Neural progenitor cell (in vitro differentiated cells): ENCODE results near the gene MRE11.

ENCODE experiments used
- EZH2 ChIP-seq: fragments of 200-600 bp; sonication (generic); IDR thresholded peaks from 2 replicates; pipeline ENCODE4 v1.6.1; 2017; ENCODE audit warnings: antibody characterized with exemption, mild to moderate bottlenecking, moderate library complexity
- EZH2phosphoT487 ChIP-seq: fragments of 200-600 bp; sonication (generic); IDR thresholded peaks from 2 replicates; pipeline ENCODE4 v1.6.1; 2017; ENCODE audit warnings: antibody characterized with exemption
- TF ChIP-seq, protein P1 (sequence below): fragments of 200-600 bp; sonication (generic); IDR thresholded peaks from 2 replicates; pipeline ENCODE4 v1.5.1; 2017; ENCODE audit warnings: antibody characterized with exemption, mild to moderate bottlenecking

DNA sequence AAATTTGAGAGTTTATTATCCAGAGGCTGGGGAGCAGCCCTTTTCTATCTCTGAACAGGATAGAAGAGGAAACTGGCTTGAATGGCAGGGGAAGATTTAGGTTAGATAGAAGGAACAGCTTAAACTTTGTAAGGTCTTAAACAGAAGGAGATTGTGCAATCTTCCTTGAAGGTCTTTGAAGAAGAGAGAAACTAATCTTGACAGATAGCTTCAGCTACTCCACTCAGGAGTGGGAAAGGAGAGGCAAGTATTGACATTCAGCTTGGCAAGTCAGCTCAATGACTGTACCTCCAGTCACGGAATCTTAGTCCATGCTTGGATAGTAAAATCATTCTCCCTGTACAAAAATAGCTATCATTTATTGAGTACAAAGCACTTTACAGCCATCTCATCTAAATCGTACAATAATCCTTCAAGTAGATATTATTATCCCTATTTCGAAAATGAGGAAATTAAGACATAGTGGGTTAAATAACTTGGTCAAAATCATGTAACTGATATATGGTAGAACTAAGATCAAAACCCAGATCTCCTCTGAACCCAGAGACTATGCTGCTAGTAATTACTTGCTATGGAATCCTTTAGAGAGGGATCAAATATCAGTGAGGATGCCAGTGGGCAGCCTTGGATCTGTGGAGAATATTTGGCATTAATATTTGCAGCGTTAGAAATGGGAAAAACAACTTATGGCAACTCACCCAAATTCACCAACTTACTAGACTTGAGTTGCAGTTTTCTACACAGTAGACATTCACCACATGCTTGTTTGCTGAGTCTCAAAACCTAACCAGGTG lies 33.2 kb upstream of the MRE11 start:
- TF ChIP-seq EZH2phosphoT487 (no peak), EZH2 (no peak)
- TF ChIP-seq, protein P1, sequence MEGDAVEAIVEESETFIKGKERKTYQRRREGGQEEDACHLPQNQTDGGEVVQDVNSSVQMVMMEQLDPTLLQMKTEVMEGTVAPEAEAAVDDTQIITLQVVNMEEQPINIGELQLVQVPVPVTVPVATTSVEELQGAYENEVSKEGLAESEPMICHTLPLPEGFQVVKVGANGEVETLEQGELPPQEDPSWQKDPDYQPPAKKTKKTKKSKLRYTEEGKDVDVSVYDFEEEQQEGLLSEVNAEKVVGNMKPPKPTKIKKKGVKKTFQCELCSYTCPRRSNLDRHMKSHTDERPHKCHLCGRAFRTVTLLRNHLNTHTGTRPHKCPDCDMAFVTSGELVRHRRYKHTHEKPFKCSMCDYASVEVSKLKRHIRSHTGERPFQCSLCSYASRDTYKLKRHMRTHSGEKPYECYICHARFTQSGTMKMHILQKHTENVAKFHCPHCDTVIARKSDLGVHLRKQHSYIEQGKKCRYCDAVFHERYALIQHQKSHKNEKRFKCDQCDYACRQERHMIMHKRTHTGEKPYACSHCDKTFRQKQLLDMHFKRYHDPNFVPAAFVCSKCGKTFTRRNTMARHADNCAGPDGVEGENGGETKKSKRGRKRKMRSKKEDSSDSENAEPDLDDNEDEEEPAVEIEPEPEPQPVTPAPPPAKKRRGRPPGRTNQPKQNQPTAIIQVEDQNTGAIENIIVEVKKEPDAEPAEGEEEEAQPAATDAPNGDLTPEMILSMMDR: no peak
